Measurements from ENCODE around the gene CHPF2. TPM values are rescaled to one million over a fixed set of nuclear protein-coding genes. Genes with fewer than 3 reads are reported as not detected.

The CHPF2 gene
- polyA plus RNA-seq, 1 experiment: 32.9 TPM

DNA sequence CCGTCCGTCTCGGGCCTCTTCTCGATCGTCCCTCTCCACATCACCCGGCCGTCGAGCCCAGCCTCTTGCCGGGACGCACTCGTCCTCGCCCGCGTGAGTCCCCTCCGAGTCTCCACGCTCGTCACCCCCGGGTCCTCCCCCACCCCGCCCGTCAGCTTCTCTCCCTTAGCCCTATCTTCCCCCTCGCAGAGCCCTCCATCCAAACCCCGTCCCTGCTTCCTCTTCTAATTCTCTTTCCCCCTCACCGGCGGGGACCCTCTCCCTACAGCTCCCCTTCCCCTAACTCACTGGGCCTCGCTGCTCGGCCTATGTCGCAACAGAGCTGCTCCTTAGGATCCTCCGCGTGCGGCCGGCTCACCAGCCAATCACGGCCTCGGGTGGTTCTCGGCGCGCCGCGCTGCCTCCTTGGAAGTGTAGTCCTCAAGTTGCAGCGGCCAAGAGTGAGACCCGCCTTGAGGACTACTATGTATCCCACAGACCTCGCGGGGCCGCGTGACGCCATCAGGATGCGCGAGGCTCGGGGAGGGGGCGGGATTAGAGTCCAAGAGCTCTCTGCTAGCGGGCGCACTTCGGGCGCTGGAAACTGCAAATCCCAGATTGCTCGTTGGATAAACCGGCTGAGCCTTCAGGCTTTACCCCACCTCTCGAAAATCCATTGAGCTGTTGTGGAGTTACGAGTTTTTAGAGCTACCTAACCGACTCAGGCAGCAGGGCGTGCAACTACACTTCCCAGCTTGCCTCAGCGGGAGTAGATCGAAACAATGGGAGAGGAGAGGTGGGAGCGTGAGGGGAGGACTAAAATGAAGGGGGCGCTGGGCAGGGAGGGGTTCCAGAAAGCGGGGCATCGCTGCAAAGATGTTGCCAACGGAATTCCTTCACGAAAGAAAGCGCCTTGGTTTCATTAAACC, 5.2 kb upstream of the CHPF2 start, which contains the start of gene ABCF2:
Gene ABCF2, minus strand, starts transcription at position 331 of the 908 bp plus-strand sequence. CDS start 747 bp downstream, outside the sequence.
- CTCF ChIA-PET: interaction anchor here (1.9 to 8.4 kb wide), 2 partner anchors 17 to 55 kb away, joined by 6 to 64 read pairs; no protein-coding TSS in a partner anchor

GRCh38 chr7:151228024-151228866, 4.0 kb upstream of the CHPF2 start:
- TF ChIP-seq CTCF (IDR thresholded peaks at IDR 0.05; ENCODE audit: low read depth, low read length): no peak
- Histone ChIP-seq H3K9me3 (ENCODE audit: control insufficient read depth, insufficient read depth, low read length) (no peaks in the 10 kb centered on the region; the same call in 1 of the 2 replicates), H3K27ac (ENCODE audit: low read depth, low read length) (peak overlapping the region; percentile 21), H3K4me3 (ENCODE audit: low read depth, low read length) (peak overlapping the region; percentile 81), H3K27me3 (ENCODE audit: control insufficient read depth, insufficient read depth, low read length) (no peaks in the 10 kb centered on the region)
- ChIA-PET POLR2A (interaction anchor here (0.5 to 1.2 kb wide), 2 partner anchors 19 to 113 kb away, joined by 4 to 6 read pairs; partner anchors contain the start of gene NUB1), CTCF (interaction anchor here (8.4 kb wide), 1 partner anchor 15 kb away, joined by 64 read pairs; no protein-coding TSS in a partner anchor)
- no peak for DNase-seq (ENCODE audit: low read depth, low spot score)

More for the DNA sequence above, 5.2 kb upstream of the CHPF2 start, which contains the start of gene ABCF2:
- H3K27ac ChIP-seq (ENCODE audit: low read depth, low read length): peak within 1 kb of the TSS; percentile 81
- DNase-seq (ENCODE audit: low read depth, low spot score): peak; percentile 97
- H3K27me3 ChIP-seq (ENCODE audit: control insufficient read depth, insufficient read depth, low read length): no peaks in the 10 kb centered on the region
- H3K9me3 ChIP-seq (ENCODE audit: control insufficient read depth, insufficient read depth, low read length): no peaks in the 10 kb centered on the region
- H3K4me3 ChIP-seq (ENCODE audit: low read depth, low read length): peak within 1 kb of the TSS; percentile 91
- POLR2A ChIA-PET: interaction anchor here (0.5 to 1.2 kb wide), 9 partner anchors 12 to 293 kb away, joined by 3 to 8 read pairs (median 5); partner anchors contain the start of genes NUB1 and RHEB
- no peak for TF ChIP-seq CTCF (IDR thresholded peaks at IDR 0.05; ENCODE audit: low read depth, low read length)

DNA sequence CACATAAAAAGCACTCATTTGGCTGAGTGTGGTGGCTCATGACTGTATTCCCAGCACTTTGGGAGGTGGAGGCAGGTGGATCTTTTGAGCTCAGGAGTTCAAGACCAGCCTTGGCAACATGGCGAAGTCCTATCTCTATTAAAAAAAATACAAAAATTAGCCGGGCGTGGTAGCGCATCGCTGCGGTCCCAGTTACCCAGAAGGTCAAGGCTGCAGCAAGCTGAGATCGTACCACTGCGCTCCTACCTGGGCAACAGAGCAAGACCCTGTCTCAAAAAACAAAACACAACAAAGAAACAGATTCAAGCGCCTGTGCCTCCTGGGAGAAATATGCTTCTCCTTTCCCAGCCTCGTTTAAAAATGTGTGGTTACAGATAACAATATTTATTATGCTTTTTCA, 3.0 kb upstream of the CHPF2 start:
- ChIA-PET CTCF (no interaction called here), POLR2A (no interaction called here)
- H3K4me3 ChIP-seq (ENCODE audit: low read depth, low read length): no peak overlapping the region
- H3K27ac ChIP-seq (ENCODE audit: low read depth, low read length): no peak overlapping the region
- TF ChIP-seq CTCF (IDR thresholded peaks at IDR 0.05; ENCODE audit: low read depth, low read length): no peak
- no peaks in the 10 kb centered on the region; the same call in 1 of the 2 replicates for H3K9me3 ChIP-seq (ENCODE audit: control insufficient read depth, insufficient read depth, low read length)
- no peaks in the 10 kb centered on the region for H3K27me3 ChIP-seq (ENCODE audit: control insufficient read depth, insufficient read depth, low read length)
- DNase-seq (ENCODE audit: low read depth, low spot score): no peak

GRCh38 chr7:151231080-151231479, 1.2 kb upstream of the CHPF2 start:
- POLR2A ChIA-PET: no interaction called here

More at GRCh38 chr7:151231080-151231479, 1.2 kb upstream of the CHPF2 start:
- Histone ChIP-seq H3K27ac (ENCODE audit: low read depth, low read length) (no peak overlapping the region), H3K27me3 (ENCODE audit: control insufficient read depth, insufficient read depth, low read length) (no peaks in the 10 kb centered on the region), H3K9me3 (ENCODE audit: control insufficient read depth, insufficient read depth, low read length) (no peaks in the 10 kb centered on the region; the same call in 1 of the 2 replicates), H3K4me3 (ENCODE audit: low read depth, low read length) (no peak overlapping the region)
- TF ChIP-seq CTCF (IDR thresholded peaks at IDR 0.05; ENCODE audit: low read depth, low read length): no peak
- no peak for DNase-seq (ENCODE audit: low read depth, low spot score)
- CTCF ChIA-PET: no interaction called here

Measured in AG04450 (cell line).